ENCODE measurements around the gene SHROOM1. TPM values are rescaled to one million over a fixed set of nuclear protein-coding genes. Genes with fewer than 3 reads are reported as not detected.

SHROOM1 gene
- total and polyA plus RNA-seq, 8 donors: 8.1 to 20.6 (median 10.0) TPM

DNA sequence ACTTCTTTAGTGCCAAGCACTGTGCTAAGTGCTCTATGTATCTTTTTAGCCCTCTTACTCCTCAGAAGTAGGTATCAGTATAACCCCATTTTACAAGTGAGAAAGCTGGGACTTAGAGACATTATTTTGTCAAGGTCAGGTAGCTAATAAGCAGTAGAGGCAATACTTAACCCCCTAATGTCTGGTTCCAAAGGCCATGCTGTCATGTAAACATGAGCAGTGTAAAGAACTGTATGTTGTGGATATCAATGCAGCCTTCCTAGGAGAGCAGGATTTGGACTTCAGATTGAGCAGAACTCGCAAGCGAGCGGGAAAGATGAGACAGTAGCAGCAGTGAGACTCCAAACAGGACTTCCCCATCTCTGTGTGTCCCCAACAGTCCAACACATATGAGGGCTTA, 3.6 kb upstream of the SHROOM1 start:
- no peak for ATAC-seq
- Histone ChIP-seq H3K36me3 (no peaks in the 10 kb centered on the region), H3K27ac (no peak overlapping the region), H3K4me3 (no peak overlapping the region), H3K4me1 (peaks cover 6 to 23% of the 10 kb centered on the region in 2 donors), H3K27me3 (peaks cover 0 to 25% of the 10 kb centered on the region in 2 donors), H3K9me3 (no peaks in the 10 kb centered on the region)
- intact Hi-C loops (cut with DNase I): no loop called here
- TF ChIP-seq, protein P1, sequence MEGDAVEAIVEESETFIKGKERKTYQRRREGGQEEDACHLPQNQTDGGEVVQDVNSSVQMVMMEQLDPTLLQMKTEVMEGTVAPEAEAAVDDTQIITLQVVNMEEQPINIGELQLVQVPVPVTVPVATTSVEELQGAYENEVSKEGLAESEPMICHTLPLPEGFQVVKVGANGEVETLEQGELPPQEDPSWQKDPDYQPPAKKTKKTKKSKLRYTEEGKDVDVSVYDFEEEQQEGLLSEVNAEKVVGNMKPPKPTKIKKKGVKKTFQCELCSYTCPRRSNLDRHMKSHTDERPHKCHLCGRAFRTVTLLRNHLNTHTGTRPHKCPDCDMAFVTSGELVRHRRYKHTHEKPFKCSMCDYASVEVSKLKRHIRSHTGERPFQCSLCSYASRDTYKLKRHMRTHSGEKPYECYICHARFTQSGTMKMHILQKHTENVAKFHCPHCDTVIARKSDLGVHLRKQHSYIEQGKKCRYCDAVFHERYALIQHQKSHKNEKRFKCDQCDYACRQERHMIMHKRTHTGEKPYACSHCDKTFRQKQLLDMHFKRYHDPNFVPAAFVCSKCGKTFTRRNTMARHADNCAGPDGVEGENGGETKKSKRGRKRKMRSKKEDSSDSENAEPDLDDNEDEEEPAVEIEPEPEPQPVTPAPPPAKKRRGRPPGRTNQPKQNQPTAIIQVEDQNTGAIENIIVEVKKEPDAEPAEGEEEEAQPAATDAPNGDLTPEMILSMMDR (IDR thresholded peaks at IDR 0.05): no peak
- DNase-seq: no peak

DNA sequence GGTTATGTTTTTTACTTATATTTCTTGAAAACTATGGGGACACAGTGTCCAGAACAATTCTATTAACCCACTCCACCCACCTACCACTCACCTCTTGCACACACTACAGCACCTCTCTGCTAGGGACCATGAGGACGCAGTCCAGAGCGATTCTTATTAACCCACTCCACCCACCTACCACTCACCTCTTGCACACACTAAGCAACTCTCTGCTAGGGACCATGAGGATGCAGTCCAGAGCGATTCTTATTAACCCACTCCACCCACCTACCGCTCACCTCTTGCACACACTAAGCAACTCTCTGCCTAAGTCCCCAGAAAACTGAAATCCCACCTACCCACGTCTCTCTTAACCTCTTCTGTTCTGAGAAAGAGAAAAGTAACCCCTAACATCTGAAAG, 2.2 kb upstream of the SHROOM1 start:
- Histone ChIP-seq H3K4me3 (no peak overlapping the region), H3K36me3 (no peaks in the 10 kb centered on the region), H3K27me3 (peaks cover 0 to 40% of the 10 kb centered on the region in 2 donors), H3K27ac (no peak overlapping the region), H3K4me1 (peaks cover 6 to 24% of the 10 kb centered on the region in 2 donors), H3K9me3 (no peaks in the 10 kb centered on the region)
- intact Hi-C loops (cut with DNase I): no loop called here
- ATAC-seq (no peak), DNase-seq (no peak)
- TF ChIP-seq, protein P1 (IDR thresholded peaks at IDR 0.05): no peak

DNA sequence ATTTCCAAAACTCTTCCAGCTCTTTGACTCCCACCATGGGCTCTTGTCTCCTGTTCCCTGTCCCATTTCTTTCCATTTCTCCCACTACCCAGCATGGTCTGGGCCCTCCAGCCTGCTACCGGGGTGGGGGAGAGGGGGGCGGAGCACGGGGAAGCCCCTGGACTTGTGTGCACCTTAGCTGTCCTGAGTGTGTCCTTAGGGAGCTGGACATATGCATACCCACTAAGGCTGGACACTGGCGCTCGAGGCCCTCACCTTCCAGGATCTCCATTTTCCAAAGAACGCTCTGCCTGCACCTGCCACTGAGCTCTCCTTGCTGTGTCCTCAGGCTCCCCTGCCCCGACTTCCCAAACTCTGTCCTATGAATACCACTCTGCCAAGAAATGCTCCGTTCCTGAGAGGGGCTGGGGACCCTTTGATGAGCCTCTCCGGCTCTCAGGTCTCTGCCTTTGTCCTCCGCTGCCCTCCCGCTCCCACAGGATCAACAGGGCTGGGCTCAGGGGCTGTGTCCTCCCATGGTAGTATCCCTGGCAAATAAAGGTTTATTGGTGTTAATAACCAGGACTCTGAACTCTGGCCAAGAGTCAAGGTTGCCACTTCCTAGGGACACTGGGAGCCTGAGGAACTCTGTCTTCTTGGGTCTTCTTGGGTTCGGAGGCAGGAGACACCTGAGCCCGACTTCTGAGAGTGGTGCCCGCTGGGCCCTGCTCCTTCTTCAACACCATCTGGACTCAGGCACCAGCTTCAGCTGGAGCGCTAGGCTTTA, 831 bp upstream of the SHROOM1 start:
- no peak for ATAC-seq
- intact Hi-C loops (cut with DNase I): no loop called here
- Histone ChIP-seq H3K9me3 (no peaks in the 10 kb centered on the region), H3K4me3 (peak overlapping the region in 1 of 2 donors; percentile 74), H3K27ac (peak overlapping the region; percentile 72 to 92), H3K4me1 (peaks cover 6 to 22% of the 10 kb centered on the region in 2 donors), H3K36me3 (no peaks in the 10 kb centered on the region), H3K27me3 (peaks cover 0 to 53% of the 10 kb centered on the region in 2 donors)
- DNase-seq: peak in 1 of 4 donors; percentile 65
- TF ChIP-seq, protein P1 (IDR thresholded peaks at IDR 0.05): no peak

DNA sequence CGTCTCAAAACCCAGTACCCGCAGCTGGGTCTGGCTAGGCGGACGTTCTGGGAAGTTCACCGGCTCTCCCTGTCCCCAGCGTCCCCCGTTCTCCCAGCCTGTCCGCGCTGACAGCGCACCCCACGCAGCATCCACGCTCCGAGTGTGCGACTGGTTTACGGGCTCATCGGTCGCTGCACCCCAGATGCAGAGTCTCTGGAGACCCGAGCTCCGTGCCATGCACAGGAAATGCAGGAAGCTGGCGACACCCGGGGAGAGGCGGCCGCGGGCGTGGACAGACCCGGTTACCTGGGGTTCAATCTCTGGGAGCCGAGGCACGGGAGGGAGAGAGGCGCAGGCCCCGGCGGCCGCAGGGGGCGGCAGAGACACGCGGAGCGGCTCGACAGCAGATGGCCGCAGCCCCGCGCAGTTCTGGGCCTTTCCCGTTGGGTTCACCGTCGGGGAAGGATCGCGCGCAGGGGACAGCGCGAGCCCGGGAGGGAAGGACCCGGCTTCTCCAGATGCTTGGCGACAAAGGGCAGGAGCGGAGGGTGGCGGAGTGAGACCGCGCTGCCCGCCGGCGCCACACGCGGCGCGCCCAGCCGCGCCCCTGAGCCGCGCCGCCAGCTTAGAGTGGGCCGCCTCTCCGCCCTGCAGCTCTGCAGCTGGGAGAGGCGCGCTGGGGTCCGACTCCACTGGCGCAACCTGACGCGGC, 558 bp downstream of the SHROOM1 start:
- ATAC-seq (peak; percentile 91), DNase-seq (peak; percentile 74 to 94 (median 81))
- H3K27ac ChIP-seq: peak overlapping the region; percentile 72 to 92
- peaks cover 6 to 32% of the 10 kb centered on the region in 2 donors for H3K4me1 ChIP-seq
- H3K27me3 ChIP-seq: peaks cover 0 to 67% of the 10 kb centered on the region in 2 donors
- H3K9me3 ChIP-seq: no peaks in the 10 kb centered on the region
- peaks cover 0 to 5% of the 10 kb centered on the region in 2 donors for H3K36me3 ChIP-seq
- H3K4me3 ChIP-seq: peak overlapping the region; percentile 71 to 74
- intact Hi-C loops (cut with DNase I): no loop called here
- TF ChIP-seq, protein P1 (IDR thresholded peaks at IDR 0.05): peak; percentile 87 to 93

All from left lung (tissue), 10 donors.